ENCODE results near the gene NR6A1. TPM values are rescaled to one million over a fixed set of nuclear protein-coding genes. Genes with fewer than 3 reads are reported as not detected.
"Not testable (repeated sequence)": the region's sequence is repeated elsewhere in the genome, so short reads cannot be mapped to it uniquely, and the experiment has no call there.

Gene NR6A1
- total RNA-seq, 1 experiment from 2014 or later, result 6.0 TPM

- Histone ChIP-seq H3K9me3 (replicated peaks) (no peaks in the 10 kb centered on the region), H3K4me1 (no peaks in the 10 kb centered on the region), H3K36me3 (no peaks in the 10 kb centered on the region), H3K4me3 (no peak overlapping the region), H3K27ac (no peak overlapping the region), H3K27me3 (no peaks in the 10 kb centered on the region)
- DNase-seq, result no peak
Observed at GRCh38 chr9:124743686-124744348, 27.3 kb downstream of the NR6A1 start.

- Histone ChIP-seq H3K4me3 (no peak overlapping the region), H3K9me3 (replicated peaks) (no peaks in the 10 kb centered on the region), H3K27ac (no peak overlapping the region), H3K27me3 (no peaks in the 10 kb centered on the region), H3K4me1 (no peaks in the 10 kb centered on the region), H3K36me3 (no peaks in the 10 kb centered on the region)
- DNase-seq, result no peak
Observed at GRCh38 chr9:124742940-124743339, 28.2 kb downstream of the NR6A1 start.

- H3K9me3 ChIP-seq (replicated peaks), result no peaks in the 10 kb centered on the region
- no peak overlapping the region for H3K27ac ChIP-seq
- no peak overlapping the region for H3K4me3 ChIP-seq
- no peak for DNase-seq
- H3K4me1 ChIP-seq, result no peaks in the 10 kb centered on the region
- H3K36me3 ChIP-seq, result no peaks in the 10 kb centered on the region
- no peaks in the 10 kb centered on the region for H3K27me3 ChIP-seq
Observed at GRCh38 chr9:124741662-124742061, 29.4 kb downstream of the NR6A1 start.

- Histone ChIP-seq H3K27ac (no peak overlapping the region), H3K36me3 (no peaks in the 10 kb centered on the region), H3K27me3 (no peaks in the 10 kb centered on the region), H3K9me3 (replicated peaks) (no peaks in the 10 kb centered on the region), H3K4me1 (no peaks in the 10 kb centered on the region), H3K4me3 (no peak overlapping the region)
- no peak for DNase-seq
Observed at GRCh38 chr9:124741149-124741548, 30.0 kb downstream of the NR6A1 start.

GRCh38 chr9:124739360-124739759 is 31.8 kb downstream of the NR6A1 start:
- DNase-seq, result no peak
- H3K27me3 ChIP-seq, result no peaks in the 10 kb centered on the region
- no peaks in the 10 kb centered on the region for H3K9me3 ChIP-seq (replicated peaks)

GRCh38 chr9:124738075-124738474 is 33.0 kb downstream of the NR6A1 start:
- H3K27ac ChIP-seq; H3K36me3 ChIP-seq; H3K9me3 ChIP-seq (replicated peaks); H3K4me3 ChIP-seq; DNase-seq; H3K27me3 ChIP-seq: not testable (repeated sequence)
- peaks cover 28% of the 10 kb centered on the region for H3K4me1 ChIP-seq

More at GRCh38 chr9:124739360-124739759, 31.8 kb downstream of the NR6A1 start:
- Histone ChIP-seq H3K4me3 (no peak overlapping the region), H3K27ac (no peak overlapping the region), H3K4me1 (peaks cover 15% of the 10 kb centered on the region), H3K36me3 (no peaks in the 10 kb centered on the region)

- peak overlapping the region; percentile 58; the same call in 1 of the 2 replicates for H3K27ac ChIP-seq
- no peak for DNase-seq
Observed at GRCh38 chr9:124735121-124735520, 36.0 kb downstream of the NR6A1 start.

GRCh38 chr9:124734741-124735083 is 36.4 kb downstream of the NR6A1 start:
- H3K36me3 ChIP-seq; H3K9me3 ChIP-seq (replicated peaks); H3K27me3 ChIP-seq; DNase-seq; H3K4me3 ChIP-seq: not testable (repeated sequence)
- Histone ChIP-seq H3K27ac (peak overlapping the region; percentile 58), H3K4me1 (peaks cover 29% of the 10 kb centered on the region)

More at GRCh38 chr9:124735121-124735520, 36.0 kb downstream of the NR6A1 start:
- H3K27me3 ChIP-seq, result no peaks in the 10 kb centered on the region
- no peak overlapping the region for H3K4me3 ChIP-seq
- H3K4me1 ChIP-seq, result peaks cover 29% of the 10 kb centered on the region
- H3K9me3 ChIP-seq (replicated peaks), result 0 out of 2 replicates have a peak, but pooled peaks cover 3% of the 10 kb centered on the region
- no peaks in the 10 kb centered on the region for H3K36me3 ChIP-seq

GRCh38 chr9:124733964-124734740 is 37.0 kb downstream of the NR6A1 start:
- Histone ChIP-seq H3K27ac (peak overlapping the region; percentile 58), H3K27me3 (no peaks in the 10 kb centered on the region), H3K4me3 (peak overlapping the region; percentile 2), H3K9me3 (replicated peaks) (0 out of 2 replicates have a peak, but pooled peaks cover 3% of the 10 kb centered on the region), H3K36me3 (no peaks in the 10 kb centered on the region), H3K4me1 (peaks cover 29% of the 10 kb centered on the region)
- DNase-seq, result peak; percentile 81 to 91

- no peak overlapping the region for H3K27ac ChIP-seq
- H3K4me3 ChIP-seq, result no peak overlapping the region
- H3K36me3 ChIP-seq, result no peaks in the 10 kb centered on the region
- 0 out of 2 replicates have a peak, but pooled peaks cover 3% of the 10 kb centered on the region for H3K9me3 ChIP-seq (replicated peaks)
- no peak for DNase-seq
- peaks cover 33% of the 10 kb centered on the region for H3K4me1 ChIP-seq
- no peaks in the 10 kb centered on the region for H3K27me3 ChIP-seq
Observed at GRCh38 chr9:124730772-124731171, 40.3 kb downstream of the NR6A1 start.

GRCh38 chr9:124726886-124727285 is 44.2 kb downstream of the NR6A1 start:
- H3K36me3 ChIP-seq, result no peaks in the 10 kb centered on the region
- H3K27ac ChIP-seq, result no peak overlapping the region
- H3K9me3 ChIP-seq (replicated peaks), result no peaks in the 10 kb centered on the region
- H3K4me3 ChIP-seq, result no peak overlapping the region
- H3K27me3 ChIP-seq, result no peaks in the 10 kb centered on the region
- no peak for DNase-seq
- H3K4me1 ChIP-seq, result peaks cover 30% of the 10 kb centered on the region

GRCh38 chr9:124725068-124725452 is 46.1 kb downstream of the NR6A1 start:
- Histone ChIP-seq H3K27me3 (no peaks in the 10 kb centered on the region), H3K4me1 (peaks cover 41% of the 10 kb centered on the region), H3K4me3 (peak overlapping the region; percentile 28), H3K9me3 (replicated peaks) (no peaks in the 10 kb centered on the region), H3K27ac (peak overlapping the region; percentile 65), H3K36me3 (no peaks in the 10 kb centered on the region)
- peak; percentile 65 to 82 for DNase-seq

- Histone ChIP-seq H3K4me1 (peaks cover 41% of the 10 kb centered on the region), H3K27ac (peak overlapping the region; percentile 65), H3K9me3 (replicated peaks) (no peaks in the 10 kb centered on the region), H3K36me3 (no peaks in the 10 kb centered on the region), H3K4me3 (peak overlapping the region; percentile 28), H3K27me3 (no peaks in the 10 kb centered on the region)
- peak in 1 of 2 experiments; percentile 68 for DNase-seq
Observed at GRCh38 chr9:124724415-124725067, 46.6 kb downstream of the NR6A1 start.

GRCh38 chr9:124723352-124723751 is 47.8 kb downstream of the NR6A1 start:
- H3K4me1 ChIP-seq, result peaks cover 41% of the 10 kb centered on the region
- no peak overlapping the region for H3K4me3 ChIP-seq
- no peaks in the 10 kb centered on the region for H3K36me3 ChIP-seq
- no peaks in the 10 kb centered on the region for H3K27me3 ChIP-seq
- no peaks in the 10 kb centered on the region for H3K9me3 ChIP-seq (replicated peaks)
- H3K27ac ChIP-seq, result no peak overlapping the region
- no peak for DNase-seq

All from SJCRH30 (cell line).